AML-193 (cell line): Measurements from ENCODE around the gene CCDC107.

Experiments used
- DNase-seq, 2 experiments: peaks; one replicate each; lab custom pipeline; 2025; lab: John Stamatoyannopoulos, UW

The CCDC107 gene

DNA sequence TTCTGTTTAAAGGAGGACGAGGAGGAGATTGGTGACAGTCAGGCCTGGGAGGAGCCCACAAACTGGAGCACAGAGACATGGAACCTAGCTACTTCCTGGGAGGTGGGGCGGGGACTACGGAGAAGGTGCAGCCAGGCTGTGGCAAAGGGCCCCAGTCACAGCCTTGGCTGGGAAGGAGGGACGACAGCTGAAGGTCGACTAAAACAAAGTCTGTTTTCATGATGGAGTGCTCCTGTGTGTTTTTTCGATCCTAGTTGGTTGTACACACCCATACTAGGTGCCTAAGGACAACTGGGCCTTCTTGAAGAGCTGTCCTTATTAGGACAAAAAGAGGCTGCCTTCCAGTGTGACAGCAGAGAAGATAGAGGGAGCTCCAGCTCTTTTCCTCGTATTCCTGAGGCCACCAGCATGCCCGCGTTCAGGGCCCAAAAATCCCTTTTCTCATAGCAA, 2.9 kb downstream of the CCDC107 start:
- DNase-seq: no peak

DNA sequence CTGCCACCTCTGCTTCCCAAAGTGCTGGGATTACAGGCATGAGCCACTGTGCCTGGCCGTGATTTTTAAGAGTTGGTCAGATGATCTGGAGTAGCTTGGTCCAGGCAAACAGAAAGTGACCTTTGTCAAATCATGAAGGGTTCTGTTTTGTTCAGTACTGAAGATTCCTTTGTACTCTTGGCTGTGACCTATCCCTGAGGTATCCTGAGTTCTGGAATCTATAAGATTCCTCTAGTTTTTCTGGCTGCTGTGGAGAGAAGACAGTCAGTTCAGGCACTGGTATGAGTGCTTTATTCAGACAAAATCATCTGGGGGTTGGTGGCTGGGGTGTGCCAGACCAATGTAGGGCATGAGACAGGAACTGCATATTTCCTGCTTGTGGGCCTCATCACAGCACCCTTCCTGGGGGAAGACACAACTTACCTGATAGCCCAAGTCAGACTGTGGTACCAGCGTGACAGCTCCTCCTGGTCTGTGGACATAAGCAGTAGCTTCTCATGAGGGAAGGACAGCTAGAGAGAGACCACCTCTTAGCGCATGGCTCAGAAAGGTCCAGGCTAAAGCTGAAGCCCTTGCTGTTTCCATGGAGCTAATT, 3.8 kb downstream of the CCDC107 start:
- no peak for DNase-seq

DNA sequence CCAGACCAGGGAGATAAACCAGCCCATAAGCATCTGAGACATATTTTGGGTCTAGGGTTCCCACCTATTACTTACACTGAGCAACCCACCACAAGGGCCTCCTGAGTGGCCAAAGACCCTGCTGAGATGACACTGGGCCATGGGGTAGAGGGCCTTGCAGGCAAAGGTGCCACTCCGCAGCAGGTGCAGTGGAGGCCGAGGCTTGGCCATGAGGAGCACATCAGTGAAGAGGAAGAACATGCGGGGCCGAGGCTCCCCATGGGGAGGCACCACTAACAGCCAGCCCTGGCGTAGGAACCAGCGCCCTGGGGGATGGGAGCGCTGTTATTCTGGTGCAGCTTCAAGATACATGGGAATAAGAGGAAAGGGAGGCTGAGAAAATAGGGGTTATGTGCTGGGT, 4.3 kb downstream of the CCDC107 start:
- DNase-seq: no peak

DNA sequence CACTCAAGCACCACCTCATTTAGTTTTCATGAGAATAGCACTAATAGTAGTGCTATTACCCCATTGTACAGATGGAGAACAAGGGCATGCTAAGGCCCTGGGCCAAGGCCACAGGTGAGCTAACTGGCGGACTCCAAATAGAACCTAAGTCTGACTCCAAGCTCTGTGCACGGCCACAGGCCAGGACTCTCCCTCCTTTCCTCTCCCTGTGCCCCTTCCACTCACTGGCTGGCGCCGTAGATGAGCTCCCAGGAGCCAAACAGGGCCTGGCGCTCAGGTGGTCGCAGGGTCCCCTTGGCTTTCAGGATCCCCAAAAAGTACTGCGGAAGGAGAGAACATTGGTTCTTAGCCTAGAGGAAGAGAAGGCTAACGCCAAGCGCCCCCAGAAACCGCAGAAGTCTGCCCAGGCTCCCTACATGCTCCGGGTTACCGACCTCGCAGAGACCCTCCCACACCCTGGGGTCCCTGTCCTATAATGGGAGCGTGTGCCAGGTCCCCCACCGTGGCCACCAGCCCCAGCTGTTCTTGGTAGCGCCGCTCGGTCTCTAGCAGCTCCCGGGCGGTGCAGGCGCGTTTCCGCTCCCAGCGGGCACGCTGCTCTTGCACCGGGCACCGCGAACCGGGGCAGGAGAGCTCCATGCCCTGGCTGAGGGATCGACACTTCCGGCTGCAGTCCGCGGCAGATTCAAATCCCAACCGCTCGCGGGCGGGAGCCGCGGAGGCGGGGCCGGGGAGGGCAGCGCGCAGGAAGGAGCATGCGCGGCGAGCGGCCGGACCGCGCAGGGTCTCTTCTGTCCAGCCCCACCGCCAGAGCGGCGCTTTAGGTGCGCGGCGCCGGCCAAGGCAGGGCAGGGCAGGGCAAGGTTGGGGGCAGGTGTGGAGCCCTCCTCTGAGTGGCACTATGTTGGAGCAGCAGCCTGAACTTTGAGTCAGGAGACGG, 6.7 kb downstream of the CCDC107 start, which contains the start of gene ARHGEF39:
TSS of gene ARHGEF39 (minus strand) at position 665 of the 940 bp plus-strand sequence. CDS start at position 639, 26 bp downstream.
- DNase-seq: peak; percentile 66 to 81

DNA sequence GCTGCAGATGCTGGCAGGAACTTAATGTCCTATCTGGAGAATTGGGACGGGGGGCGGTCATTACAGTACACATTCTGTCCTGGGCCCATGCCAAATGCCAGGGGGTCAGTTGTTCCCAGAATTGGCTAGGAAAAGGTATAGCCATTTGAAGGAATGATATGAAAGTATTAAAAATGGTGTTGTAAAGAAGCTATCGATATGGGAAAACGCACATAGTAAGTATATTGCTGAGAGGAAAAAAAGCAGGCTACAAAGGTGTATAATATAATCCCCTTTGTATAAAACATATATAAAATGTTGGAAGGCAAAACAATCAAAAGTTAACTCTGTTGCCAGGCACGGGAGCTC, 7.4 kb downstream of the CCDC107 start:
- no peak for DNase-seq

DNA sequence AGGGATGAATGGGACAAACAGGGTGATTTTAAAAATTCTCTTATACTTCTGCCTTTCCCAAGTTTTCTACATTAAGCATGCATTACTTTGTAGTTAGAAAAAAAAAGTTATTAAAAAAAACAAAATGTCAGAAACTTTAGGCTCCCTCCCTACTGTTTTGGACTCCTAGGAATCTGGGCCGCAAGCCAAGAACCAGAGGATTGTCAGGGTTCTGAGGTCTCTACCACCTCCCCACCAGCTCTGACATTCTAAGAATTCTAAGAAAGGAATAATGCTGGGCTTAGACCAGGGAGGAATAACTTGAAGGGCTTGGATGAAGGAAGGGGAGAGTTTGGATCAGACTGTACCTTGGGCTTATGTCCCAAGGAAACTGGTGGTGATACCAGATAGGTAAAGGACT, 8.0 kb downstream of the CCDC107 start:
- DNase-seq: no peak

DNA sequence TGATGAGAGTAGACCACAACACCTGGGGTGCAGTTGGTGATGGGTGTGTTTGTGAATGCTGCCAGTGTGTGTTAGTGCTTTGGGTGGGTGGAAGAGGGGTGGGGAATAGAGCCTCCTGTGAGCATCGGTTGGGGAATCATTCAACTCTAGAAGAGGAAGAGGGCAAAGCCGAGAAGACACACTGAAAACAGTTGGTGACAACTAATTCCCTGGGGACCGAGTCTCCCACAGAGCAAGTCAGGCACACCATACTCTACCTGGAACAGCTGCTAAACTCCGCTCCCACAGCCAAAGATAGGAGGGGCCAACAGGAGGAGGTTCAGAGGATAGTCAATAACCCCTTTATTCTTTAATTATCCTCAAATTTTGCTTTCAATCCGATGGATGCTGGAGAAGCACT, 8.5 kb downstream of the CCDC107 start:
- no peak for DNase-seq

DNA sequence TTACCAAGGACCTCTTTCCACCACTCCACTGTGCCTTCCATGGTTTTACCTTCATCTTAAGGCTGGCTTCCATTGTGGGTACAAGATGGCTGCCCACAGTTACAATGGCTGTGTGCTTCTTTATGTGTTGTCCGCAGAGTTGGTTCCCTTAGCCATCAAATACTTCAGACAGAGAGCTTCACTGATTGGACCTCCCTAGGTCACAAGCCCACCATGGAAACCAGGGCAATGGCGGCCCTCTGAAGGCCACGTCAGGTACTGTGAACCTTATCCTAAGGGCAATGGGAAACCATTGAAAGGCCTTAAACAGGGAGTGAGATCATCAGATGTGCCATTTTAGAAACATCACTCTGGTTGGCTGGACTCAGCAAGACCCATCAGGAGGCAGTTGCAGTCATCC, 9.8 kb downstream of the CCDC107 start:
- no peak for DNase-seq

DNA sequence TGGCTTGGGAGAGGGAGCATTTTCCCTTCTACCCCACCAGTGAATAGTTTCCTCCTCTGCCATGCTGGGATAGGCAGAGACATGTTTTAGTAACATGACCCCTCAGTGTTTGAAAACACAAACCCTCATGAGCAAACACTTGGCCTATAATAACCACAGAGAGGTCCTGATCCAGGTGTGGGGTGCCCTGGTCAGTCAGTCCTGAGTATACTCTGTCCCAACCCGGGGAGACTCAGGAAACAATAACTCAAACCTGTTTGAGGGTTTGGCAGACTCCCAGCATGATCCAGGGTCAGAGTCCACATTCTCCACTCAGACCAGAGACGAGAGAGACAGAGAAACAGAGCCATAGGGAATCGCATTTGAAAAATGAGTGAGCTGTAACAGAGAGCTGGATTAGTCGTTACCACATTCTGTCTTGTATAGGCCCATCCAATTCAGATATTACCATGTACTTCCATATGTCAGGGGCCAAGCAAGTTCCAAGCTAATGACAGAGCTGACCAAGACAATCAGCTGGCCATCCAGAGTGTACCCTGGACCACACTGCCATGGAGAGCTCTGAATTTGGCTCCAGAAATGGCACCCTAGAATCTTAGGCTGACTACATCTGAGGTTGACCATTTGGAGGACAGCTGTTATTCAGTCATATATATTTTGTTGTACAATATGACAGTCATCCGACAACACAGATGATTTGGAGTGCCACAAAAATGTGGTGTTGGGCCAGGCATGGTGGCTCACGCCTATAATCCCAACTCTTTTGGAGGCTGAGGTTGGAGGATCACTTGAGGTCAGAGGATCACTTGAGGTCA, 11.4 kb downstream of the CCDC107 start:
- no peak for DNase-seq

DNA sequence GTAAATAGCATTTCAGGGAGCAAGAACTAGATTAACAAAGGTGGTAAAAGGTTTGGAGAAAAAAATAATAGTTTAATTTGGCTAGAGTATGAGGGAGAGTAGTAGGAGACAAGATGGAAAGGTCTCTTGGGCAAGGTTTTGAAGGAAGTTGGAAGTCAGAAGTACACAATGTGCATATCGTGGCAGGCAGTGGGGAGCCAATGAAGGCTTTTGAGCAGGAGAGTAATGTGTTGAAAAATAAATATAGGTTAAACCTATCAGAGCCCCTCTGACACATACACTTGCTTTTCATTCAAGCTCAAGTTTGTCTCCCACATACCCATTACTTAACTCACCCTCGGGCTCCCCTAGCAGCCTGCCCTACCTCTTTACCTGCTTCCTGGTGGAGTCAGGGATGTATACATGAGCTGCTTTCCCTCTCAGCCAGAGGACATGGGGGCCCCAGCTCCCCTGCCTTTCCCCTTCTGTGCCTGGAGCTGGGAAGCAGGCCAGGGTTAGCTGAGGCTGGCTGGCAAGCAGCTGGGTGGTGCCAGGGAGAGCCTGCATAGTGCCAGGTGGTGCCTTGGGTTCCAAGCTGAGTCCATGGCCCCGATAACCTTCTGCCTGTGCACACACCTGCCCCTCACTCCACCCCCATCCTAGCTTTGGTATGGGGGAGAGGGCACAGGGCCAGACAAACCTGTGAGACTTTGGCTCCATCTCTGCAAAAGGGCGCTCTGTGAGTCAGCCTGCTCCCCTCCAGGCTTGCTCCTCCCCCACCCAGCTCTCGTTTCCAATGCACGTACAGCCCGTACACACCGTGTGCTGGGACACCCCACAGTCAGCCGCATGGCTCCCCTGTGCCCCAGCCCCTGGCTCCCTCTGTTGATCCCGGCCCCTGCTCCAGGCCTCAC, 15.3 kb downstream of the CCDC107 start, which contains the start of gene CA9:
TSS of gene CA9 (plus strand) at position 797 of the 893 bp plus-strand sequence. CDS start at position 829, 32 bp downstream.
- no peak for DNase-seq

DNA sequence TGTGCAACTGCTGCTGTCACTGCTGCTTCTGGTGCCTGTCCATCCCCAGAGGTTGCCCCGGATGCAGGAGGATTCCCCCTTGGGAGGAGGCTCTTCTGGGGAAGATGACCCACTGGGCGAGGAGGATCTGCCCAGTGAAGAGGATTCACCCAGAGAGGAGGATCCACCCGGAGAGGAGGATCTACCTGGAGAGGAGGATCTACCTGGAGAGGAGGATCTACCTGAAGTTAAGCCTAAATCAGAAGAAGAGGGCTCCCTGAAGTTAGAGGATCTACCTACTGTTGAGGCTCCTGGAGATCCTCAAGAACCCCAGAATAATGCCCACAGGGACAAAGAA, 15.9 kb downstream of the CCDC107 start:
- DNase-seq: no peak

DNA sequence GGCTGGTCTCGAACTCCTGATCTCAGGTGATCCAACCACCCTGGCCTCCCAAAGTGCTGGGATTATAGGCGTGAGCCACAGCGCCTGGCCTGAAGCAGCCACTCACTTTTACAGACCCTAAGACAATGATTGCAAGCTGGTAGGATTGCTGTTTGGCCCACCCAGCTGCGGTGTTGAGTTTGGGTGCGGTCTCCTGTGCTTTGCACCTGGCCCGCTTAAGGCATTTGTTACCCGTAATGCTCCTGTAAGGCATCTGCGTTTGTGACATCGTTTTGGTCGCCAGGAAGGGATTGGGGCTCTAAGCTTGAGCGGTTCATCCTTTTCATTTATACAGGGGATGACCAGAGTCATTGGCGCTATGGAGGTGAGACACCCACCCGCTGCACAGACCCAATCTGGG, 17.1 kb downstream of the CCDC107 start:
- no peak for DNase-seq

DNA sequence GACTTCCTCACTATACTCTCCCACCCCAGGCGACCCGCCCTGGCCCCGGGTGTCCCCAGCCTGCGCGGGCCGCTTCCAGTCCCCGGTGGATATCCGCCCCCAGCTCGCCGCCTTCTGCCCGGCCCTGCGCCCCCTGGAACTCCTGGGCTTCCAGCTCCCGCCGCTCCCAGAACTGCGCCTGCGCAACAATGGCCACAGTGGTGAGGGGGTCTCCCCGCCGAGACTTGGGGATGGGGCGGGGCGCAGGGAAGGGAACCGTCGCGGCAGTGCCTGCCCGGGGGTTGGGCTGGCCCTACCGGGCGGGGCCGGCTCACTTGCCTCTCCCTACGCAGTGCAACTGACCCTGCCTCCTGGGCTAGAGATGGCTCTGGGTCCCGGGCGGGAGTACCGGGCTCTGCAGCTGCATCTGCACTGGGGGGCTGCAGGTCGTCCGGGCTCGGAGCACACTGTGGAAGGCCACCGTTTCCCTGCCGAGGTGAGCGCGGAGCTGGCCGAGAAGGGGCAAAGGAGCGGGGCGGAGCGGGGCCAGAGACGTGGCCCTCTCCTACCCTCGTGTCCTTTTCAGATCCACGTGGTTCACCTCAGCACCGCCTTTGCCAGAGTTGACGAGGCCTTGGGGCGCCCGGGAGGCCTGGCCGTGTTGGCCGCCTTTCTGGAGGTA, 17.8 kb downstream of the CCDC107 start:
- DNase-seq: no peak

DNA sequence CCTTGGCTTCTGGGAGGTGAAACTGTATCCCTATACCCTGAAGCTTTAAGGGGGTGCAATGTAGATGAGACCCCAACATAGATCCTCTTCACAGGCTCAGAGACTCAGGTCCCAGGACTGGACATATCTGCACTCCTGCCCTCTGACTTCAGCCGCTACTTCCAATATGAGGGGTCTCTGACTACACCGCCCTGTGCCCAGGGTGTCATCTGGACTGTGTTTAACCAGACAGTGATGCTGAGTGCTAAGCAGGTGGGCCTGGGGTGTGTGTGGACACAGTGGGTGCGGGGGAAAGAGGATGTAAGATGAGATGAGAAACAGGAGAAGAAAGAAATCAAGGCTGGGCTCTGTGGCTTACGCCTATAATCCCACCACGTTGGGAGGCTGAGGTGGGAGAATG, 21.0 kb downstream of the CCDC107 start:
- no peak for DNase-seq

DNA sequence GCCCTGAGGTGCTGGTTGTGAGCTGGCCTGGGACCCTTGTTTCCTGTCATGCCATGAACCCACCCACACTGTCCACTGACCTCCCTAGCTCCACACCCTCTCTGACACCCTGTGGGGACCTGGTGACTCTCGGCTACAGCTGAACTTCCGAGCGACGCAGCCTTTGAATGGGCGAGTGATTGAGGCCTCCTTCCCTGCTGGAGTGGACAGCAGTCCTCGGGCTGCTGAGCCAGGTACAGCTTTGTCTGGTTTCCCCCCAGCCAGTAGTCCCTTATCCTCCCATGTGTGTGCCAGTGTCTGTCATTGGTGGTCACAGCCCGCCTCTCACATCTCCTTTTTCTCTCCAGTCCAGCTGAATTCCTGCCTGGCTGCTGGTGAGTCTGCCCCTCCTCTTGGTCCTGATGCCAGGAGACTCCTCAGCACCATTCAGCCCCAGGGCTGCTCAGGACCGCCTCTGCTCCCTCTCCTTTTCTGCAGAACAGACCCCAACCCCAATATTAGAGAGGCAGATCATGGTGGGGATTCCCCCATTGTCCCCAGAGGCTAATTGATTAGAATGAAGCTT, 21.8 kb downstream of the CCDC107 start:
- DNase-seq: no peak

DNA sequence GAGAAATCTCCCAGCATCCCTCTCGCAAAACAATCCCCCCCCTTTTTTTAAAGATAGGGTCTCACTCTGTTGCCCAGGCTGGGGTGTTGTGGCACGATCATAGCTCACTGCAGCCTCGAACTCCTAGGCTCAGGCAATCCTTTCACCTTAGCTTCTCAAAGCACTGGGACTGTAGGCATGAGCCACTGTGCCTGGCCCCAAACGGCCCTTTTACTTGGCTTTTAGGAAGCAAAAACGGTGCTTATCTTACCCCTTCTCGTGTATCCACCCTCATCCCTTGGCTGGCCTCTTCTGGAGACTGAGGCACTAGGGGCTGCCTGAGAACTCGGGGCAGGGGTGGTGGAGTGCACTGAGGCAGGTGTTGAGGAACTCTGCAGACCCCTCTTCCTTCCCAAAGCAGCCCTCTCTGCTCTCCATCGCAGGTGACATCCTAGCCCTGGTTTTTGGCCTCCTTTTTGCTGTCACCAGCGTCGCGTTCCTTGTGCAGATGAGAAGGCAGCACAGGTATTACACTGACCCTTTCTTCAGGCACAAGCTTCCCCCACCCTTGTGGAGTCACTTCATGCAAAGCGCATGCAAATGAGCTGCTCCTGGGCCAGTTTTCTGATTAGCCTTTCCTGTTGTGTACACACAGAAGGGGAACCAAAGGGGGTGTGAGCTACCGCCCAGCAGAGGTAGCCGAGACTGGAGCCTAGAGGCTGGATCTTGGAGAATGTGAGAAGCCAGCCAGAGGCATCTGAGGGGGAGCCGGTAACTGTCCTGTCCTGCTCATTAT, 22.4 kb downstream of the CCDC107 start:
- DNase-seq: no peak

DNA sequence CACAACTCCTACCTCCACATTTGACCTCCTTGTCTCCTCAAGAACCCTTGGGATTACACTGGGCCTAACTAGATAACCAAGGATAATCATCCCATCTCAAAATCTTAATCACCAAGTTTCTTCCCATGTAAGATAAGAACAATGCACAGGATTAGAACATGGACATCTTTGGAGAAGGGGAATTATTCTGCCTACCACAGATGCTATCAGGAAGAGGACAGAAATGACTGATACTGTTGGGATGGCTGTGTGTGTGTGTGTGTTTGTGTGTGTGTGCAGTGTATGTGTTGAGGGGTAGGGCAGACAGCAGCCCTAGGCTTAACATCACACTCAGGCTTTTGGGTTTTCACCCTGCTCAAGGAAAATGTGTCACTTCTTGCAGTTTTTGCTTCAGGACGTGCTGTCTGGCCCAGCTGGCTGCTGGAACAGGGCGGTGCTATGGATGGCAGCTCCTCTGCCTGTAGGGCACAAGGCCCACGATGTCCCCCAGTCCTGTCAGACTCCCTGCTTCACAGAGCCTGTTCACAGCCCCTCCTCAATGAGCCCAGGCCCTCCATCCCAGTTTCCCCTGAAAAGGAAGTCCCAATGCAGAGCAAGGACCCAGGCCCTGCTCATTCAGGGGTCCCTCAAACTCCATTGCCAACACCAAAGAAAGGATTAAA, 23.4 kb downstream of the CCDC107 start:
- no peak for DNase-seq

DNA sequence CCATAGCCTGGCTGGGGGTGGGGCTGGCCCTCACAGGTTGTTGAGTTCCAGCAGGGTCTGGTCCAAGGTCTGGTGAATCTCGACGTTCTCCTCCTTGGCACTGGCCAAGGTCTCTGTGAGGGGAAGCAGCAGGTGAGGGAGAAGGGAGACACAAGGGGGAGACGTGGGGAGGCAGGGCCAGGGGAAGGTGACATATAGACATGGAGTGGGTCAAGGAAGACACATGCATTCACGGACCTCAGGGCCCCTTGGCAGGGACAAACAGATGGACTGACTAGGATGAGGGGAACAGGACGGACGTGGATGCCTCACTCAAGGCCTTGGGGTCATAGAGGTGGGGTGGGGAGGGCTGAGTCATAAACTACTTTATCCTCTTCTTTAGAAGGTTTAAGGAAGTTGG, 24.0 kb downstream of the CCDC107 start:
- DNase-seq: no peak
